Activated CD4-positive, alpha-beta T cell treated with anti-CD3 and anti-CD28 coated beads for 36 hours (primary cell): ENCODE measurements around the gene METTL24. TPM values are rescaled to one million over a fixed set of nuclear protein-coding genes. Genes with fewer than 3 reads are reported as not detected.
A peak's percentile ranks its signal among the peaks of the same experiment; 100 is the strongest.

ENCODE experiments used
- ATAC-seq: fragments of 200-7000 bp; cut with Tn5 transposase; one replicate; pipeline ENCODE4 v1.10.0; 2021; ENCODE audit warnings: mild to moderate bottlenecking, moderate library complexity
- CTCF ChIA-PET: fragments of 350-600 bp; sonication (Branson Sonifier 250); formaldehyde crosslinking; loops from one replicate; lab custom pipeline; 2021; ENCODE audit warnings: antibody characterized with exemption; lab: Charles Lee
- POLR2A ChIA-PET: fragments of 350-600 bp; sonication (Branson Sonifier 250); formaldehyde crosslinking; loops from one replicate; lab custom pipeline; 2021; ENCODE audit warnings: antibody characterized with exemption, inconsistent platforms; lab: Charles Lee
- DNase-seq: peaks from one replicate; pipeline ENCODE4 v3.0.0-alpha.2; 2020
- H3K27ac Mint-ChIP-seq: one replicate; pipeline ENCODE4 v1.8.0; 2021; ENCODE audit warnings: mixed read lengths
- H3K27me3 Mint-ChIP-seq: one replicate; pipeline ENCODE4 v1.8.0; 2021; ENCODE audit warnings: mixed read lengths
- H3K36me3 Mint-ChIP-seq: one replicate; pipeline ENCODE4 v1.8.0; 2021; ENCODE audit warnings: low read depth, mixed read lengths
- H3K4me1 Mint-ChIP-seq: one replicate; pipeline ENCODE4 v1.8.0; 2021; ENCODE audit warnings: mixed read lengths
- H3K4me3 Mint-ChIP-seq: one replicate; pipeline ENCODE4 v1.8.0; 2021; ENCODE audit warnings: mild to moderate bottlenecking, moderate library complexity, mixed read lengths
- H3K9me3 Mint-ChIP-seq: one replicate; pipeline ENCODE4 v1.8.0; 2021; ENCODE audit warnings: low read depth, mixed read lengths
- intact Hi-C, 2 experiments: fragments of 100-400 bp; cut with DNase I in 1 of 2; cut with micrococcal nuclease in 1 of 2; formaldehyde crosslinking; loops; one replicate each; pipeline versions ENCODE4 v1.14.2 to v1.15.1; 2022 to 2024; cut with DNase I, micrococcal nuclease
- total RNA-seq, 2 experiments: library from RNA; stranded (reverse); gene quantifications; one replicate each; pipeline ENCODE4 v1.2.3, GENCODE V29; 2021

METTL24 gene
- total RNA-seq, 2 experiments from 2014 or later, result not detected

DNA sequence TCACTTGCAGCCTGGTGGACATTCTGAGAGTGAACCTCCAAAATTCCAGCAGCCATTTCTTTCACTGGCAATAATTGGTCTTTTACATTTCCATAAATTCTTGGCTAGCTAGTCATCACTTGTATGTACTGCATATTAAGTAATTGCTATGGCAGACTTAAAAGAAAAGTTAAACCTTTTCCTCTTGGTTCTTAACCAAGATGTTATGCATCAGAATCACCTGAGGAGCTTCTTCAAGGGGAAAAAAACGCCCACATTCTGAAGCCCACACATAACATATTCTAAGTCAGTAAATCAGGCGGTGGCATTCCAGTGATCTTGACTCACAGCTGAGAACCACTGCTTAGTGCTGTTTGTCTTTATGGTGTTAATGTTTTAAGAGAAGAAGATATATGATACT lies 140.9 kb downstream of the METTL24 start:
- Mint-ChIP-seq H3K27me3 (no peaks in the 10 kb centered on the region), H3K9me3 (no peaks in the 10 kb centered on the region), H3K4me3 (no peak overlapping the region), H3K4me1 (peaks cover 8% of the 10 kb centered on the region), H3K27ac (no peak overlapping the region), H3K36me3 (peaks cover 42% of the 10 kb centered on the region)
- ChIA-PET POLR2A (no interaction called here), CTCF (interaction anchor here (1.2 to 1.5 kb wide), 2 partner anchors 36 to 178 kb away, joined by 3 to 4 read pairs; no protein-coding TSS in a partner anchor)
- intact Hi-C loops, result no loop called here
- ATAC-seq (no peak), DNase-seq (no peak)

GRCh38 chr6:110216140-110216539 lies 142.0 kb downstream of the METTL24 start:
- ATAC-seq, result no peak
- H3K27me3 Mint-ChIP-seq, result no peaks in the 10 kb centered on the region
- H3K4me1 Mint-ChIP-seq, result peaks cover 8% of the 10 kb centered on the region
- no peak overlapping the region for H3K4me3 Mint-ChIP-seq
- CTCF ChIA-PET, result interaction anchor here (1.2 kb wide), 1 partner anchor 9 kb away, joined by 5 read pairs; no protein-coding TSS in a partner anchor
- H3K36me3 Mint-ChIP-seq, result peaks cover 46% of the 10 kb centered on the region
- DNase-seq, result no peak
- peak overlapping the region; percentile 3 for H3K27ac Mint-ChIP-seq
- POLR2A ChIA-PET, result no interaction called here
- no peaks in the 10 kb centered on the region for H3K9me3 Mint-ChIP-seq
- intact Hi-C loops, result no loop called here

GRCh38 chr6:110214338-110214737 lies 143.8 kb downstream of the METTL24 start:
- ATAC-seq (no peak), DNase-seq (no peak)
- Mint-ChIP-seq H3K27me3 (no peaks in the 10 kb centered on the region), H3K27ac (no peak overlapping the region), H3K36me3 (peaks cover 37% of the 10 kb centered on the region), H3K4me3 (no peak overlapping the region), H3K4me1 (peaks cover 8% of the 10 kb centered on the region), H3K9me3 (no peaks in the 10 kb centered on the region)
- ChIA-PET CTCF (interaction anchor here (0.6 kb wide), 2 partner anchors 67 to 527 kb away, joined by 3 read pairs; no protein-coding TSS in a partner anchor), POLR2A (no interaction called here)
- intact Hi-C loops, result no loop called here

DNA sequence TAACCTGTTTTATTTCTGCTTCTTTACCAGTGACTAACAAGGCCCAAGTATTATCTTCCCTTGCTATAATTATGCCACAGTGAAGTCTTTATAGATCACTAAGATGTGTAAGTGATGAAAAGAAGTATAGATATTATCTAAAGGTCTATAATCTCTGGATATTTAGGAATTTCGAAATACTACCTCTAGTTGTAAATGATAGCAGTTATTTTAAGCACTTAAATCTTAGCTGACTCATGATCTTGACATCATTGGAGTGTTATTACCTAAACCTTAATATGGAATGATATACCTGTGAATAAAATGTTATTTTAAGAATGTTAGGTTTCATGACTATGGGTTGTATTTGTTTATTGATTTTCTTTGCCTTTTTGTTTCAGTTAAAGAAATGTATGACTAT lies 146.4 kb downstream of the METTL24 start:
- Mint-ChIP-seq H3K9me3 (no peaks in the 10 kb centered on the region), H3K4me1 (peaks cover 2% of the 10 kb centered on the region), H3K4me3 (no peak overlapping the region), H3K36me3 (peaks cover 30% of the 10 kb centered on the region), H3K27ac (no peak overlapping the region), H3K27me3 (no peaks in the 10 kb centered on the region)
- CTCF ChIA-PET, result no interaction called here
- POLR2A ChIA-PET, result no interaction called here
- ATAC-seq (no peak), DNase-seq (no peak)
- intact Hi-C loops, result no loop called here

DNA sequence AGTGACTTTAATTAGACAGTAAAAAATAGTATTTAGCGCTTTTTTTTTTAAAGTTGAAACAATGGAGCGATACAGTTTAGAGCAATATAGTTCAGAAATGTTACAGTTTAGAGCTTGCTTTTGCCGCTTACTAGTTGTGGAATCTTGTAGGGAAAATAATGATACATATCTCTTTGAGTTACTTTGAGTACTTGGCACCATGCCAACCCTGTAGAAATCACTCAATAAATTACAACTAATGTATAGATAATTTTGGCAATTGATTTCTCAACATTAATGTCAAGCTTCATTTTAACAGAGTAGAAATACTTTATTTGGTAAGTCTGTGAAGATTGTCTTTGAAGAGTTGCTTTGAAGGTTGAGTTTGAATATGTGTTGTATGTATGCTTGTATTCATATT lies 150.5 kb downstream of the METTL24 start:
- no peak overlapping the region for H3K27ac Mint-ChIP-seq

DNA sequence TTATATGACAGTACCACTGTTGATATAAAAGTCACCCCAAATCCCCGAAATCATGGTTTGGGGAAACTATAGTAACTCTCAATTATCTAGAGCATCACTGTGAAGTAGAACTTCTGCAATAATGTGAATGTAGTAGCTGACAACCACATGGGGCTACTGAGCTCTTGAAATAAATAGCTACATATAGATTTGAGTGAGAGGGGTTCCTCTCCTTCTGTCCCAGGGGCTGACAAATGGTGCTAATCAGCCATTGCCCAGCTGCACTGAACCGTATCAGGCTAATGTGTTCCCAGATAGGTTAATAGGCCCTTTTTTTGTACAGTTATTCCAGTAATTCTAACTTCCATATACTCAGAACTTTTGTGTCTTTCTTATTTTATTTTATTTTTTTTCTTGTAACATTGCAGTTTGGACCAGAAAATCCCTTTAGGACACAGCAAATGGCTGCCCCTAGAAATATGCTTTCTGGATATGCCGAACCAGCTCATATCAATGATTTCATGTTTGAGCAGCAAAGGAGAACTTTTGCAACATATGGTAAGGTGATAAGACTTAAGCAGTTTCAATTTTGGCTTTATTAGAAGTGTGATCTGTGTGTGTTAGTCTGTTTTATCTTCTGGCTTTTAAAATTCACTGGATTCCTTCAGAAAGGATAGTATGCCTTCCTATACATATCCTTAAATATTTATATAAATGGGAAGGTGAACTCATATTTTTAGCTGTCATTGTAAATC lies 156.8 kb downstream of the METTL24 start:
- Mint-ChIP-seq H3K36me3 (peaks cover 8% of the 10 kb centered on the region), H3K9me3 (no peaks in the 10 kb centered on the region), H3K27me3 (no peaks in the 10 kb centered on the region), H3K27ac (no peak overlapping the region), H3K4me1 (peaks cover 8% of the 10 kb centered on the region), H3K4me3 (no peak overlapping the region)
- intact Hi-C loops, result no loop called here
- no peak for ATAC-seq
- ChIA-PET POLR2A (no interaction called here), CTCF (no interaction called here)
- DNase-seq, result no peak

More for the DNA sequence above, 150.5 kb downstream of the METTL24 start:
- ChIA-PET CTCF (interaction anchor here (1.4 to 1.8 kb wide), 2 partner anchors 9 to 19 kb away, joined by 5 to 6 read pairs; no protein-coding TSS in a partner anchor), POLR2A (no interaction called here)
- H3K36me3 Mint-ChIP-seq, result peaks cover 20% of the 10 kb centered on the region
- H3K9me3 Mint-ChIP-seq, result no peaks in the 10 kb centered on the region
- no peaks in the 10 kb centered on the region for H3K27me3 Mint-ChIP-seq
- intact Hi-C loops, result no loop called here
- ATAC-seq, result no peak
- H3K4me3 Mint-ChIP-seq, result no peak overlapping the region
- DNase-seq, result no peak
- no peaks in the 10 kb centered on the region for H3K4me1 Mint-ChIP-seq

DNA sequence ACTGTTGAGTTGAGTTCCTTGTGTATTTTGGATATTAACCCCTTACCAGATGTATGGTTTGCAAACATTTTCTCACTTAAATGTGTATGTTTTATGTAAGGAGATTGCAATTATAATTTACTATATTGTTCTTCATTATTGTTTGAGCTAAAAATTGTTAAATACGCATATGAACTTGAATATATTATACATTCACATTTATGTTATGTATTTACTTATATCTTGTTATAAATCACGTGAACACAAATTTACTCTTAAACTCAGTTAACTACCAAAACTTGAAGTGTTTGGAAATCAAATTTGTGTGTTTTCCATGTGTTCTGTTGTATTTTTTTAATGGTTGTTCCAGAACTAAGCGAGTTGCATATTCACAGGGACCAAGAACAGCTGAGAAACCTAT lies 159.6 kb downstream of the METTL24 start:
- intact Hi-C loops, result no loop called here
- Mint-ChIP-seq H3K9me3 (no peaks in the 10 kb centered on the region), H3K27me3 (no peaks in the 10 kb centered on the region), H3K36me3 (peaks cover 16% of the 10 kb centered on the region), H3K4me3 (no peak overlapping the region), H3K4me1 (peaks cover 16% of the 10 kb centered on the region), H3K27ac (no peak overlapping the region)
- ChIA-PET CTCF (interaction anchor here (1.1 to 1.3 kb wide), 2 partner anchors 9 to 159 kb away, joined by 4 to 5 read pairs; no protein-coding TSS in a partner anchor), POLR2A (interaction anchor here (0.7 kb wide), 1 partner anchor 763 kb away, joined by 3 read pairs; no protein-coding TSS in a partner anchor)
- no peak for ATAC-seq
- DNase-seq, result no peak

GRCh38 chr6:110196874-110197273 lies 161.3 kb downstream of the METTL24 start:
- ChIA-PET CTCF (no interaction called here), POLR2A (no interaction called here)
- H3K27ac Mint-ChIP-seq, result no peak overlapping the region
- H3K27me3 Mint-ChIP-seq, result no peaks in the 10 kb centered on the region
- ATAC-seq (no peak), DNase-seq (no peak)
- peaks cover 16% of the 10 kb centered on the region for H3K4me1 Mint-ChIP-seq
- no peak overlapping the region for H3K4me3 Mint-ChIP-seq
- H3K9me3 Mint-ChIP-seq, result no peaks in the 10 kb centered on the region
- H3K36me3 Mint-ChIP-seq, result peaks cover 18% of the 10 kb centered on the region
- intact Hi-C loops, result no loop called here

DNA sequence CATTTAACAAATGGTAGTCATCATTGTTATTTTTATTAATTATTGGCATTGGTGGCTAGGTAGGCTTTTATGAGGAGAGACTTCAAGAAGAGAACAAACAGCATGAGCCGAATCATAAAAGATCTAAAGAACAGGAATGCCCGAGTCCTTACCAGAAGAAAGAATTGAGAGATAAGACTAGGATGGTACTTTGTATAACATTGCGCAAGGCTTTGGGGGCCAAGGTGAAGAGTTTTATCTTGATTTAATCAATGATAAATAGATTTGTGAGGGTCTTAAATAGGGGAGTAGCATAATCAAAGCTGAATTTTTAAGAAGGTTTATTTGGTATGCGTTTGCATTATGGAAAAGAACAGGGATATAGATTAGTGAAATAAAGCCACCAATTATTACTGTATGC lies 162.5 kb downstream of the METTL24 start:
- POLR2A ChIA-PET, result no interaction called here
- H3K4me3 Mint-ChIP-seq, result no peak overlapping the region
- no peak for ATAC-seq

More for the DNA sequence above, 162.5 kb downstream of the METTL24 start:
- intact Hi-C loops, result no loop called here
- no peak overlapping the region for H3K27ac Mint-ChIP-seq
- CTCF ChIA-PET, result interaction anchor here (1.1 kb wide), 1 partner anchor 13 kb away, joined by 3 read pairs; no protein-coding TSS in a partner anchor
- H3K4me1 Mint-ChIP-seq, result peaks cover 14% of the 10 kb centered on the region
- H3K27me3 Mint-ChIP-seq, result no peaks in the 10 kb centered on the region
- DNase-seq, result no peak
- H3K36me3 Mint-ChIP-seq, result peaks cover 18% of the 10 kb centered on the region
- no peaks in the 10 kb centered on the region for H3K9me3 Mint-ChIP-seq

Other genes starting within 250 kb of the METTL24 start
- gene WASF1, start 178.7 kb downstream of the METTL24 start, total RNA-seq, result 1 to 10 TPM; 4.2 to 4.6 TPM
- 10 to 100 TPM; 28.0 to 33.7 TPM for gene CDC40, start 177.9 kb downstream of the METTL24 start, total RNA-seq
- gene DDO, start 57.2 kb upstream of the METTL24 start, total RNA-seq, result not detected
- gene SLC22A16, start 118.3 kb upstream of the METTL24 start, total RNA-seq, result not detected